ENCODE measurements around the gene ZCCHC14.
A peak's percentile ranks its signal among the peaks of the same experiment; 100 is the strongest.

Gene ZCCHC14

DNA sequence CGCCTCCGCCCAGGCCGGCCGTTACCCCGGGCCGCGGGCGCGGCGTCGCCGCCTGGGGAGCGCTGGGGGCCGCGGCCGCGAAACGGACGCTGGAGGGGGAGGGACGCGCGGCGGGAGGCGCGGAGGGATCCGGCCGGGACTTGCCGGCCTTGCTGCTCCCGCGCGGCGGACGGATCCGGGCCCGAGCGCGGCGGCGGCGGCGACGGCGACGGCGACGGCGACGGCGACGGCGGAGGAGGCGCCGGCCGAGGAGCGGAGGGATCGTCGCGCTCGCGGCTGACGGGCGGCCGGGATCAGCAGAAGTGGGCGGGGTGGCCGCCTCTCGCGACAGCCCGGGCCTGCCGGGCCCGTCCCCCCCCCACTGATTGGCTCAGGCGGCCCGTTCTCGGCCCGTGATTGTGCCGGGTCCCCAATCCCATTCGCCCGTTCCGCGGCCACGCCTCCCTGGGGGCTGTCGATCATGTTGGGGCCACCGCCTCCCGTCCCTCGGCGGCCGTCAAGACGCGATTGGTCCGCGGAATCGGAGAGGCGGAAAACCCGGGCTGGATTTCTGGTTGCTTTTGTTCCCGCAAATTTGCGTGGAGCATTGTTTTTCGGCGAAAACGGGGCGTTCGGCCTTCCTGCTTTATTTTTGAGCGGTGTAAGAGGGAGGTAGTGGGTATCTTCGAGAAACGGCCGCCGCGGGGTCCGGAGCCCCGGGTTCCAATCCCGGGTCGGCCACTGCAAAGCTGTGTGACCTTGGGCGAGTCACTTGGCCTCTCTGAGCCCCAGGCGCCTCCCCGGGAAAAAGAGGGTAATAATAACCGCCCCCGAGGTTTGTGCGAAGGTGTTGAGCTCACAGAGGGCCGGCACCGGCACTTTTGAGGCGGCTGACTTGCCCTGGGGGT is at the start of gene ZCCHC14:
Gene ZCCHC14 (minus strand): TSS at position 304 of the 887 bp plus-strand sequence. CDS start 786 bp downstream, outside the sequence.
- Histone ChIP-seq H3F3A (ENCODE audit: insufficient read depth, low read length) (no peaks in the 10 kb centered on the region), H4K20me1 (ENCODE audit: insufficient read depth, low read length) (no peaks in the 10 kb centered on the region), H3K27me3 (replicated peaks; ENCODE audit: insufficient read depth, low read length) (no peaks in the 10 kb centered on the region), H3K4me3 (ENCODE audit: low read length) (peak within 1 kb of the TSS; percentile 48), H3K9ac (ENCODE audit: low read length) (no peak within 1 kb of the TSS), H2AFZ (ENCODE audit: low read length) (no peak within 1 kb of the TSS), H3K36me3 (replicated peaks; ENCODE audit: insufficient read depth, low read length) (no peaks in the 10 kb centered on the region), H3K4me1 (ENCODE audit: low read length) (no peaks in the 10 kb centered on the region), H3K9me2 (replicated peaks; ENCODE audit: insufficient read depth, low read length) (no peaks in the 10 kb centered on the region), H3K27ac (ENCODE audit: low read length) (no peak within 1 kb of the TSS), H3K79me2 (ENCODE audit: low read length) (no peaks in the 10 kb centered on the region), H3K4me2 (ENCODE audit: low read depth, low read length) (peak within 1 kb of the TSS; percentile 33; the same call in 1 of the 2 replicates), H3K9me3 (replicated peaks; ENCODE audit: insufficient read depth, low read length) (no peaks in the 10 kb centered on the region)
- TF ChIP-seq EZH2phosphoT487 (IDR thresholded peaks at IDR 0.05; ENCODE audit: low read length) = no peak
- TF ChIP-seq, protein P1, sequence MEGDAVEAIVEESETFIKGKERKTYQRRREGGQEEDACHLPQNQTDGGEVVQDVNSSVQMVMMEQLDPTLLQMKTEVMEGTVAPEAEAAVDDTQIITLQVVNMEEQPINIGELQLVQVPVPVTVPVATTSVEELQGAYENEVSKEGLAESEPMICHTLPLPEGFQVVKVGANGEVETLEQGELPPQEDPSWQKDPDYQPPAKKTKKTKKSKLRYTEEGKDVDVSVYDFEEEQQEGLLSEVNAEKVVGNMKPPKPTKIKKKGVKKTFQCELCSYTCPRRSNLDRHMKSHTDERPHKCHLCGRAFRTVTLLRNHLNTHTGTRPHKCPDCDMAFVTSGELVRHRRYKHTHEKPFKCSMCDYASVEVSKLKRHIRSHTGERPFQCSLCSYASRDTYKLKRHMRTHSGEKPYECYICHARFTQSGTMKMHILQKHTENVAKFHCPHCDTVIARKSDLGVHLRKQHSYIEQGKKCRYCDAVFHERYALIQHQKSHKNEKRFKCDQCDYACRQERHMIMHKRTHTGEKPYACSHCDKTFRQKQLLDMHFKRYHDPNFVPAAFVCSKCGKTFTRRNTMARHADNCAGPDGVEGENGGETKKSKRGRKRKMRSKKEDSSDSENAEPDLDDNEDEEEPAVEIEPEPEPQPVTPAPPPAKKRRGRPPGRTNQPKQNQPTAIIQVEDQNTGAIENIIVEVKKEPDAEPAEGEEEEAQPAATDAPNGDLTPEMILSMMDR (IDR thresholded peaks at IDR 0.05; ENCODE audit: low read length) = no peak
- no peak for TF ChIP-seq EZH2 (optimal IDR thresholded peaks at IDR 0.05; ENCODE audit: low read depth, low read length)
- DNase-seq = peak; percentile 91

DNA sequence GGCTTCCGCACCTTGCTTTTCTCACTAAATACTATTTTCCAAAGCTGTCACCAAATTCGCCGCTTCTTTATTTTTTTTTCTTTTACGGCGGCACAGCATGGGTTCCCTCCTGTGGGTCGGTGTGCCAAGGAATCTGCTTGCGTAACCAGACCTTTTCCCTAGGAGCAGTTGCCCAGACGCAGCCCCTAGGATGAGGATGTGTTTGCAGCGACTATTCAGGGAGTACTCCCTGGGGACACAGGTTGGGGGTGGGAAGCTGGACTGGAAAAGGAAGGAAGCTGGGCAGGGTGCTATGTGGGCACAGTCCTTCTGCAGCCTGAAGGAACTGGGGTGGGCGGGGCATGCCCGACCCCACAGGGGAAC is 49.0 kb upstream of the ZCCHC14 start:
- no peaks in the 10 kb centered on the region for H3F3A ChIP-seq (ENCODE audit: insufficient read depth, low read length)
- no peak overlapping the region for H3K4me2 ChIP-seq (ENCODE audit: low read depth, low read length)
- no peaks in the 10 kb centered on the region for H3K79me2 ChIP-seq (ENCODE audit: low read length)
- H3K36me3 ChIP-seq (replicated peaks; ENCODE audit: insufficient read depth, low read length) = no peaks in the 10 kb centered on the region
- H3K9me2 ChIP-seq (replicated peaks; ENCODE audit: insufficient read depth, low read length) = no peaks in the 10 kb centered on the region
- no peak overlapping the region for H3K27ac ChIP-seq (ENCODE audit: low read length)
- no peak overlapping the region for H3K4me3 ChIP-seq (ENCODE audit: low read length)
- H4K20me1 ChIP-seq (ENCODE audit: insufficient read depth, low read length) = no peaks in the 10 kb centered on the region
- H3K27me3 ChIP-seq (replicated peaks; ENCODE audit: insufficient read depth, low read length) = peaks cover 85% of the 10 kb centered on the region
- DNase-seq = no peak
- TF ChIP-seq EZH2phosphoT487 (IDR thresholded peaks at IDR 0.05; ENCODE audit: low read length) (no peak), EZH2 (optimal IDR thresholded peaks at IDR 0.05; ENCODE audit: low read depth, low read length) (no peak)
- TF ChIP-seq, protein P1 (IDR thresholded peaks at IDR 0.05; ENCODE audit: low read length) = no peak
- H3K9ac ChIP-seq (ENCODE audit: low read length) = no peak overlapping the region
- H3K4me1 ChIP-seq (ENCODE audit: low read length) = no peaks in the 10 kb centered on the region
- no peak overlapping the region for H2AFZ ChIP-seq (ENCODE audit: low read length)
- H3K9me3 ChIP-seq (replicated peaks; ENCODE audit: insufficient read depth, low read length) = no peaks in the 10 kb centered on the region

DNA sequence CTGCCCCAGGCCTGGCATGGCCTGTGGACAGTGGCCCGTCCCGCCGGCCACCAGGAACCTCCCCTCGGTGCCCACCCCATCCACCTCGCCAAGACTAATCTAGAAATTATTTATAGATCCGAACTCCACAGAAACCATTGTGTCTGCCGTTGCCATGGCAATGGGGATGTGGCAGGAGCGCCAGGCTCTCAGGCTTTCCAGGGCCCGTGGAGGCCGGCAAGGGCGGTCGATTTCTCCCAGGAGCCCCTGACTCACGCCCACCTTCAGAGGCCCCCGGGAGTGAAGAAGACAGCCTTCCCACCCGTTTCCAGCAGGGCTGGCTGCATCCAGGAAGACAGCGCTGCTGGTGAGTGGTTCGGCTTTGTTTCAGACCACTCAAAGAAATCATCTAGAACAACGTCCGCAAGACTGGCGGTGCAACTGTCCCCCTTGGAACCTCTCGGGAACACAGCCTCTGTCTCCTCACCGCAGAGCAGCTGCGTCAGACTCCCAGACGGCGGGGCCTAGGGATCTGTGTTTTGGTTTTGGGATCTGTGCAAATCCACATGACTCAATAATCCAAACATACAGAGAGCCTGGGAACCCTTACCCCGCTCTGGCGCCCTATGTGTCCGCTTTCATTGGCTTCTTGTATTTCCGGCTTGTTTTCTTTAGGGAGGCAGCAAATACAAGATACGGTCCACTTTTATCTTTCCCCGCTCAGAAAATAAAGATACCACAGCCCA is 48.5 kb upstream of the ZCCHC14 start:
- H3K9ac ChIP-seq (ENCODE audit: low read length) = no peak overlapping the region
- no peak overlapping the region for H3K27ac ChIP-seq (ENCODE audit: low read length)
- no peak overlapping the region for H2AFZ ChIP-seq (ENCODE audit: low read length)
- H3K36me3 ChIP-seq (replicated peaks; ENCODE audit: insufficient read depth, low read length) = no peaks in the 10 kb centered on the region
- DNase-seq = no peak
- no peaks in the 10 kb centered on the region for H4K20me1 ChIP-seq (ENCODE audit: insufficient read depth, low read length)
- H3F3A ChIP-seq (ENCODE audit: insufficient read depth, low read length) = no peaks in the 10 kb centered on the region
- H3K79me2 ChIP-seq (ENCODE audit: low read length) = no peaks in the 10 kb centered on the region
- no peak overlapping the region for H3K4me3 ChIP-seq (ENCODE audit: low read length)
- peaks cover 86% of the 10 kb centered on the region for H3K27me3 ChIP-seq (replicated peaks; ENCODE audit: insufficient read depth, low read length)
- TF ChIP-seq EZH2phosphoT487 (IDR thresholded peaks at IDR 0.05; ENCODE audit: low read length) = no peak
- H3K9me2 ChIP-seq (replicated peaks; ENCODE audit: insufficient read depth, low read length) = no peaks in the 10 kb centered on the region
- H3K4me1 ChIP-seq (ENCODE audit: low read length) = no peaks in the 10 kb centered on the region
- H3K9me3 ChIP-seq (replicated peaks; ENCODE audit: insufficient read depth, low read length) = no peaks in the 10 kb centered on the region
- H3K4me2 ChIP-seq (ENCODE audit: low read depth, low read length) = no peak overlapping the region
